ENCODE measurements around the gene CCDC175.
A peak's percentile ranks its signal among the peaks of the same experiment; 100 is the strongest.

The CCDC175 gene

DNA sequence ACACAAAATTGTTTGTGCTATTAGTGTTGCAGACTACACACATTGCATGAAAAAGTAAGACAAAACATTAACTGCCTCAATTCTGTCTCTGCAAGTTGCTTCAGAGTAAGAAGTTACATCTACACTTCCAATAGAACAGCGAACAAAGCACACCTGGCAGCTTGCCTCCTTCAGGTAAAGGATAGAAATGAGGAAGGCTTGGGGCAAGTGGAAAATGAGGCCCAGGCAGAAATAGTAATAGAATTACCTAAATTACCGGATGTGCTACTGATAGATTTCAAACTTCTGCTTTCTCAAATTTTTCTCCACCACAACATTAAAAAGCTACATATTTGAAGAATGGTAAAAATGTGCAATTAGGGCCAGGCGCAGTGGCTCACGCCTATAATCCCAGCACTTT, 37.7 kb downstream of the CCDC175 start:
- no peak for DNase-seq

DNA sequence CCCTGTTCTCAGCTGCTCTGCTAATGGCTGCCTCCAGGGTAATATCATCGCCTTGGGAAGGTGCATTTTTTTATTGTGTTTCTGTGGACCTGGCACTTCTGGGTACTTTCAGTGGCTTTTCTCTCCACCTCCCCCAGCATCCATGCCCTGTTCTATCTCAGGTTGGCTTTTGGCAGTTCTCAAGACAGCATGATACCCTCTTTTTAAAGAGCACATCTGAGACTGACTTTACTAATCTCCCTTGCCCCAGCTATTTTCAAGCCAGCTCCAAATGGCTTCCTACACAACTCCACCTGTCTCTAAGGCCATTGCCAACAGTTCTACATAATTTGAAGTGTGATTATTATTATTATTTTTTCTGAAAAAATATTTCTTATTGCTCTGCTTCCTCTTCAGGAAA, 39.1 kb downstream of the CCDC175 start:
- no peak for DNase-seq

DNA sequence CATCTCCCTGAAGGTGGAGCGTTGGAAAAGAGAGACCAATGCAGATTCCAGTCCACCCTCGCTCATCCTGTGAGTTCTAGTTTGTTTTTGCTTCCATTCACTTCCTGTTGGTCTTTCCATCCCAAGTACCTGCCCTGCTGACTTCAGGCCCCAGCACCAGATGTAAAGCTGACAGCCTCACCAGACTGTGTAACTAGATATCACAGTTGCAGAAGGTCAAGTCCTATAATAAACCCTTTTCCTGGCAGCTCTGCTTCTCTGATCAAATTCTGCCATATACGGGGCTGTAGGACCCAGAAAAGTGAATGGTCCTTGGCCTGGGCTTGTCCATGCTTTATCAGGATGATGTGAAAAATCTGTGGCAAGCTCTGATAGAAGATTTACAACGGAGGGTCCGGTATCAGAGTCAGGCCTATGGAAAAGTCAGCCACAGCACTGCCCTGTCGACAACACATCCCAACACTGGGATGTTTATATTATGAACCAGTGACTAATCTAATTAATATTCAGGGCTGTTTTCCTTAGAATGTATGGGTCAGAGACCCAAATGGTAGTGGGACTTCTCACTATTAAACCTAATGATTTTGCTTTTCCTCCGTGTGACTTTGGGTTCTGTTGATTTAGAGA, 42.1 kb downstream of the CCDC175 start:
- DNase-seq = no peak

DNA sequence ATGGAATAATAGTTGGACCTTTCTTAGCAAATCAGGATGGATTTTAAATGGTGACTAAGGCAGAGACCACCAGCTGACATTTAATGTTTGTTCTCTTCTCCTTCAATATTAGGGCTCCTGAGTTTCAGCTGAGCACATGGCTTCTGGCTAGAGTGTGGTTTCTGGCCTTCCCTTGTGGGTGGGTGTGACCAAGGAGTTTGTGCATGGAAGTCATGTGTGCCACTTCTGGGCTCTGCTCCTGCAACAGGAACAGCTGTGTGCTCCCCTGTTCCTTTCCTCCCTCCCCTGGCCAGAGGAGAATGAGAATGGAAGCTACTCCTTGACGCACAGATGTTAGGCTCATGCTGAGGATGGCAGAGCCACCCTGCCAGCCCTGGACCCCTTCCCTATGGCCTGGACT, 44.2 kb downstream of the CCDC175 start:
- peak in 1 of 4 experiments; percentile 6 for DNase-seq

DNA sequence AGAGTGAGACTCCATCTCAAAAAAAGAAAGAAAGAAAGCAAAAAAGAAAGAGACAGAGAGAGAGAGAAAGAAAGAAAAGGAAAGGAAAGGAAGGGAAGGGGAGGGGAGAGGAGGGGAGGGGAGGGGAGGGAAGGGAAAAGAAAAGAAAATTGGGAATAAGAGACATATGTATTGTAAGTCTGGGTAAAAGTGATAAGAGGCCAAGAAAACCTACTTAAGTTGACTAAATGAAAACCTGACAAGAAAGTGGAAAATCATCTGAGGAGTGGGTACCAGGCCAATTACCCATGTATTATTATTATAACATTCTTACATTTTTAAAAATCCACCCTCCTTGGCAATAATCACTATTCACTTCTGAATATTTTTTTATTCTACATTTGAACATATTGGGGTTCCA, 46.3 kb downstream of the CCDC175 start:
- no peak for DNase-seq

DNA sequence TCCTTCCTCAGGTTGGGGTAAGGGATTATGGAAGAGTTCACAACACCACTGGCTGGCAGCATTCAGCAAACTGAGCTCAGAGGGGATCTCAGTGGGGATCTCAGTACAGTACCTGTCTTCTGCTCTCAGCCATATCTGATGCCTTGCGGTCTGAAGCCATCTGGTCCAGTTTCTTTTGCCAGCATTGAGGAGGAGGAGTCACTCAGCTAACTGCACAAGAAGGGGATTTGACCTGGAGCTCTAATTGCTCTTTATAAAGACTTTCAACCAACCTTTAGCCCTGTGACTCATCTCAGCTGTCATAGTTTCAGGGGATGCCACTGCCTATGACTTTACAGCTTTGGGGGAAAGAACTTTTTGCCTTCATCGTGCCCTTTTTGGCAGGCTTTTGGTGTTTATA, 47.4 kb downstream of the CCDC175 start:
- no peak for DNase-seq

DNA sequence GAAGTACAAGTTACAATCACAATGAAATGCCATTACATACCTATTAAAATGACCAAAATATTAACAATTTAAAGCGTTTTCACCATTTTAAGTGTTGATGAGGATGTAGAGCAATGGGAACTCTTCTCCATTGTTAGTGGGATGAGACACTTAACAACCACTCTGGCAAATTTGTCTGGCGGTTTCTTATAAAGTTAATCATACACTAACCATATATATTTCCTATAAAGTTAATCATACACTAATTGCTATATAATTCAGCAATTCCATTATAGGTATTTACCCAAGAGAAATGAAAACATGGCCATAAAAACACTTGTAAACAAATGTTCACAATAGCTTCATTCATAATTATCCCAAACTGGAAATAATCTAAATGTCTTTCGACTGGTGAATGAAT, 56.4 kb downstream of the CCDC175 start:
- no peak for DNase-seq

DNA sequence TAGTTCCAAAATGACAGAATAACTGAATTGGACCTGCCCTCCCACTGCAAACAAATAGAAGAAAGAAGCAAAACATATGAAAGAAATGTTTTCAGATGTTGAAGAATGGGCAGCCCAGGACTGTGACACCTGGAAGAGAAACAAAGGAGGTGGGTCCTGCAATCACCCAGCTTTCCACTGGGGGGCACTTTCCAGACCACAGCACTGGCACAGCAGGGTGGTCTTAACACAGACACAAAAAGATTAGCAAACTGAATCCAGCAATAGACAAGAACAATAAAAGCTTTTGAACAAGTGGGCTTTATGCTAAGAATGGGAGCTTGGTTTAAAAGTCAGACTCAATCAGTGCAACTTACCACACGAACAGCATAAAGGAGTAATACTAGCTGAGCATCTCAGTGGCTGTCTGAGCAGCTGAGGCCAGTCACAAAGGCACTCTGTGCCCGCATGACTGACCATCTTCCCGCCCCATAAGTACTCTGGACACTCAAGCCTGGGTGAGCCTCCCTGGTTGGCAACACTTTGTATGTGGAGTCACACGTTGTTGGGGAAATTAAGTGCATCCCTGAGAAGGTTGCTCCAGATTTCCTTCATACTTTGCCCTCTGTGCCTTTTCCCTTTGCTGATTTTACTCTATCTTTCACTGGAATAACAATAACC, 64.6 kb downstream of the CCDC175 start:
- peak in 2 of 4 experiments; percentile 5 to 13 for DNase-seq

DNA sequence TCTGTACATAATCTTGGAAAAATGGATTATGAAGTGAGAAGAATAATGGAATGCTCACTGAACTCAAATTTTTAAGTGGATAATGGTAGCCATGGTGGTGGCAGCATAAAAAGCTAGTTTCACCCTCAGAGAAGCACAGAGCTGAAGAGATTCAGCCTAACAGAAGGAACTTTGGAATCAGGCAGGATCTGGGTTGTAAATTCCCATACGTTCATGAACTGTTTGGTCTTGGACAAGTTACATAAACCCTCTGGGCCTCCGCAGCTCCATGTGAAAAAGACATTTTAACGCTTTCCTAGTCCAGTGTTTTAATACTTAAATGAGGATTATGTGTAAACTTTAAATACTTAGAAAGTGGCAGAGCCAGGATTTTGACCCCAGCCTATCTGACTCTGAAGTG, 65.6 kb downstream of the CCDC175 start:
- DNase-seq = no peak

DNA sequence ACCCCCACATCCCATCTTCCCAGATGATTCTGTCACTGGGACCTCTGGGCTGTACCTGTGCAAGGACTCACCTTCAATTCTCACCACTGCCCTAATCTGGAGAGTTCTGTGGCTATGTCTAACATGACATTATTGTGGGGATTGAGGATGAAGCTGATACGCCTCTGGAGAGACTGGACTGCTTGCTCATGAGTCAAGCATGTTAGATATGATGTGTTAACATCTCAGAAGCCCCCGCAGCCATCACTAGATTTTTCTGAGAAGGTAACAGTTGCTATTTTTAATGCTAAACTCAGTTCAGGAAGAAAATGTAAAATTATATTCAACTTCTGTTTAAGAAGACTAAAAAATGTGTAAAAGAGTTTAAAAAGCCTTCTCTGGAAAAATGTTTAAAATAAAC, 66.6 kb downstream of the CCDC175 start:
- no peak for DNase-seq

DNA sequence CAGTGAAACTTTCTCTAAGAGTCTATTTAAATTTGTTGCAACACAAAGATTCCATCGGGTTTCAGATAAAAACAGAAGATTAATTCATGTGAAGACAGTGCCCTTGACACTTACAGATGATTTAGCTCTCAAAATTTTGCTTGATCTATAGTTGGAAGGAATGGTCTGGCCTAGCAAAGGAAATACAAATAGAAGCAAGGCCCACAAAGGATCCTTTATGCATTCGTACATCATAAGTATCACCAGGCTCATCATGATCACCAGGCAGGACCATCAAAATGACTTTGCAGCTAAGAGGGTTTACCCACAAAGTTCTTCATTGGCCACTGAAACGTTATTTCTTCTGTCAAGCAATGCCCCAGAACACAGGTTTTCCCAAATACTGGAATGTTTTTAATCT, 67.5 kb downstream of the CCDC175 start:
- no peak for DNase-seq

DNA sequence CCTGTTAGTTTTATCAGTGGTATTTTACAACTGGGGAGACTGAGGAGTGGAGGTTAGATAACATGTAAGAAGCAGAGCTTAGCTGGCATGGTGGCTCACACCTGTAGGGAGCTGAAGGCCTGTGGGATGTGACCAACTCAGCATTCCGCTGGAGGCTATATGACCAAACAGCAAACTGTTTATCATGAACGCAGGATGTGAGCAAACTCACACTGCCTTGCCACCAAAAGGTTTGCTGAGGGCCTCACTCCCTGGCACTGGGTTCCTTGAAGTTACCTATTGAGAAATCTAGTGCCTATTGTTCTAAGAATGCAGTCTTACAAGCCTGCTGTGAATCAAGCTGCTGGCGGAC, 68.9 kb downstream of the CCDC175 start:
- DNase-seq = no peak

DNA sequence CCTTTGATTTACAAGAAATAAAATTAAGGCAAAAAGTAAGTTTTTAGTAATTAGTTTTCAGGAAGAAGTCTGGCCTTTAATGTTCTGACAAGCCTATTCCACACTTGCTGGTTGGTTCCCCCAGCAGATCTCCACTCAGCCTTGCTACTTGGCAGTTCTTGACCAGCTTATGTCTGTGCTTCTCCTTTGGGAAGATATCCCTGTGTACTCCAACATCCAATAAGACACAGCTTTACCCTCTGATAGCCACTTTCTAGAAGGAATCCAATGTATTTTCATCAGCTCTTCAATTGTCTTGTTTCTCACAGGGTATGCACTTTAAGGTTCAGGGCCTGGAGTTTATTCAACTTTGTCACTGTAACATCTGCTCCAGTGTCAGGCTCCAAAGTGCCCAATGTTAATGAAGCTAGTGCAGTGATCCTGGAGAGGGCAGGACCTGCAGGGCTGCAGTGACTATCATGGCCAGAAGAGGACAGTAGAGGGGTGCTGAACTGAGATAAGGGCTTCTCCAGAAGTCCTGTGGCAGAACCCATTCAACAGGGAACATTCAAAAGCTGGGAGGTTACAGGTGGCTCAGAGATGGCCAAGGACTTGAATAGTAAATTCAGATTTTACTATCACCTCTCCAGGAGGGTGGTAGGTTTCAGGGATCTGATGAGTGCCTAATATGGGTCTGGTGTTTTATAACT, 69.4 kb downstream of the CCDC175 start:
- DNase-seq = peak; percentile 68 to 72 (median 70)

DNA sequence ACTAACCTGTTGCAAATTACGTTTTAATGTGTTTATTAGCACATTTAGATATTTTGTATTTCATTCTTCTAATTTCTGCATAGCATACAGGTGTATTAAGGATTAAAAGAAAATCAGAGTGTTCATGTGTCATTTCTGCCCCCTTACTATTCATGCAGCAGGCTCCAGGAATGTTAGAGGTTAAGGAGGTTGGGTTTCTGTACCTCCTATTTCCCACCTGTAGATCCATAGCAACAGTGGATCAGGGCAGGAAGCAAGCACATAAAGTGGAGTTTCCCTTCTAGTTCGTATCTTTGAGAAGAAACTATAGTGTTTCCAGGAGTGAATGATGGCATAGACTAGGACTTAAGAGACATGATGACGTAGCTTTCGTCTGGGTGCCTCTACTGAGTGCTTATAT, 73.4 kb downstream of the CCDC175 start:
- DNase-seq = no peak

DNA sequence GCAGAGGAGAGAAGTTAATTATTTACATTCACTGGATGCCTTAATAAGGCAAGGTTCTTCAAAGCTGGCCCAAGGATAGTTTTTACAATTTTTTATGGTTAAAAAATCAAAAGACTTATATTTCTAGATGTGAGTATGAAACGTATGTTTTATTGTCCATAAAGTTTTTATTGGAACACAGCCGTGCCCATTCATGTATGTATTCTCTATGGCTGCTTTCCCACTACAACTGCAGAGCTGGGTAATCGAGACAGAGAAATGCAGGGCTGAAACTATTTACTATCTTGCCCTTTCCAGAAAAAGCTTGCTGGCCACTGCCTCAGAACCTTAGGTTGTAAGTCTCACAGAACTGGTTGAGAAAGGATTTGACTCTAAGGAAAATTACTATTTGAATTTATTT, 75.9 kb downstream of the CCDC175 start:
- no peak for DNase-seq

DNA sequence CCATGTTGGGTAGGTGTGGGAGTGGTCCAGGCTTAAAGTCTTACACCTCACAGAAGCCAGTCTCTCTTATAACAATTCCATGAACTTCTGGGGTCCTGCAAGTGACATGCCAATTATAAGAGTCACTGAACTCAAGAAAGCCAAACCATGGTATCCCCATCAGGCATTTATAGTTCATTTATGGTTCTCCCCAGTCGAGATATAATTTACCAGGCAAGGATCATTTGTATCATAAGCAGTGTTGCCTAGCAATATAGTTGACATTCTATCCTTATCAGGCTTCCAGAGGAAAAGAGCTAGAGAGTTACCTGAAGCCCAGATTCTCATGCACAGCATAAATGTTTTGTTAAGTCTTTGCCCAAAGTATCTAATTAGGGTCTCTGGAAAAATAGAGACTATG, 84.2 kb downstream of the CCDC175 start:
- no peak for DNase-seq

DNA sequence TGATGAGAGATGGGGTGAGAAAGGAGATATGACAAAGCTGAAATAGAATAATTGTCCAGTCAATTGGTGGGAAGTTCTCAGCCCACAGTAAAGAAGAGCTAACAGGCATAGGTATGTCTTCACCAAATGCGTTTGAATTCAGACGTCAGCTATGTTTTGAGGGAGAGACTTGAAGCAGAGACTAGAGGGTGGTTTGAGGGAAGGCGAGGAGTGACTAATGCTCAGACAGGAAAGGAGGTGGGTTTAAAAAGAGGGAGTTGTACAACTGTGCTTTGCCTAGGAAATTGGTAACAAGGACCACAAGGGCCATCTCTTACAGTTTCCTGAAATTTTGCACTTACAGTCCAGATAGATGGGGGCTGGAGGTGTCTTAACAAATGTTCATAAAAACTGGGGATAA, 85.9 kb downstream of the CCDC175 start:
- DNase-seq = no peak

DNA sequence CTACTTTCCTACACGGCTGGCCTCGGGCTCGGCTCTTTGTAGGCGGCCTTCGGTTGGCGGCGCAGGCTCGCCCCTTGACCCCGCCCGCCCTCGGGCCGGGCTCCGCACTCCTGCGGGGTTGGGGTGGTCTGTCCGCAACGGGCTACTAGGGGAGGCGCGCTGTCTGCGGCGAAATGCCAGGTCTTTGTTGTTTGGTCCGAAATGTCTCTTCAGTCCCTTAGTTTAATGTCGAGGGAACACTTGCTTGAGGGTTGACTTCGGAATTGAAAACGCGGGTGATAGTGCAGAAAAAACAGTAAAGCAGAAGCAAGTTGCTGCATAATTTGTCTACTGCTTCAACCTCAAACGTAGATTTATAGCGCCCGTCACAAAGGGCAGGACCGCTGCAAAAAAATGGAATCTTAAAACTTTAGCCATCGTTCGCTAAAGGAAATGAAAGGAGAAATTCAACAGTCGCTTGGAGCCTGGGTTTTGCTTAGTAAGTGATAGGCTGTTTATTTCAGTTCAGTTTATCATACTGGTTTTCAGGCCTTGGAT, 91.9 kb downstream of the CCDC175 start:
- DNase-seq = peak in 2 of 4 experiments; percentile 55 to 62

DNA sequence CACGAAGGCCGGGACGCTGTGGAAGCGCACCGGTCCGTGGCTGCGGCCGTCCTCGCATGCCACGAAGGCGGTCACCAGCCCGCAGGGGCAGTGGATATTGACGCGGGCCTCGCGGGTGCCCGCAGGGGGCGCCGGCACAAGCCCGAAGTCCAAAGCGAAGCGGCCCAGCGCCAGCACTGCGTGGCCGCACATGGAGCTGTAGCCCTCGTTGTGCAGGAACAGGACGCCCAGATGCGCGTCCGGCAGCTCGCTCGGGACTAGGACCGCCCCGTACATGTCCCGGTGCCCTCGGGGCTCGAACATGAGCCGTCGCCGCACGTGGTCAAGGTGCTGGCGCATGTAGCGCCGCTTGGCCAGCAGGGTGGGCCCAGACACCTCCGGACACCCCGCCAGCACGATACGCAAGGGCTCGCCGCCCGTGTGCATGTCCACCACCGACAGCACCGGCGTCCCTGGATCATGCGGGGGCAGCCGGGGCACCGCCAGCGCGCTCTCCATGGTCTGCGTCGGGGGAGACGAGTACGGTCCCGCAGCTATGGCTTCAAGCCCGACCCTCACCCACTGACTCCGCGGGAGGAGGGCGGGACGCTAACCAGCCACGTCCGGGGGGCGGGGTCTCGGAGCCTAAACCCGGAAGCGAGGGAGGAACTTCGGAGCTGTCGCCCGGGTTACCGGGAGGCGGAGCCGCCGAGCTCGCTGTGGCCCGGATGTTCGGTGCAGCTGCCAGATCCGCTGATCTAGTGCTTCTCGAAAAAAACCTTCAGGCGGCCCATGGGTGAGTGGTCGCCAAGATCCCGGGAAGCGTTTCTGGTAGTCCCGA, 92.6 kb downstream of the CCDC175 start, which contains the start of the genes JKAMP and L3HYPDH:
TSS of gene JKAMP (plus strand) at position 699 of the 820 bp plus-strand sequence. CDS start at position 772, 73 bp downstream.
TSS of gene L3HYPDH (minus strand) at position 590 of the 820 bp plus-strand sequence. CDS start at position 498, 92 bp downstream.
- peak; percentile 96 to 99 (median 98) for DNase-seq

DNA sequence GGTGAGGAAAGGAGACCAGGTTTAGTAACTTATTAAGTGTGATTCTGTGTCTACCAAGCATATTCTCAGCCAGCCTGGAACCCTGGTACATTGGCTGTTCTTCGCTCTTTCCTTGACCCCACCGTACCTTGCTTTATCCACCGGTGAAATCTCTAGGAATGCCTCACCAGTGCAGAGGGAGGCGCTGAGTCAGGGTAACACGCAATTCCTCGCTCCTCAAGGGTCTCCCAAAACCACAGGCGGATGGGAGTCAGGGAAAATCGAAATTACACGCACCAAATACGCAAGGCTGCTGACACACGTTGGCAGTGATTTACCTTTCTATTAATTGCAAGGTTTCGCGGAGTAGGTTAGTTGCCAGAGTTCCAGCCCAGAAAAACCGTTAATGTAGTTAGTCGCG, 93.2 kb downstream of the CCDC175 start:
- peak in 1 of 4 experiments; percentile 8 for DNase-seq

DNA sequence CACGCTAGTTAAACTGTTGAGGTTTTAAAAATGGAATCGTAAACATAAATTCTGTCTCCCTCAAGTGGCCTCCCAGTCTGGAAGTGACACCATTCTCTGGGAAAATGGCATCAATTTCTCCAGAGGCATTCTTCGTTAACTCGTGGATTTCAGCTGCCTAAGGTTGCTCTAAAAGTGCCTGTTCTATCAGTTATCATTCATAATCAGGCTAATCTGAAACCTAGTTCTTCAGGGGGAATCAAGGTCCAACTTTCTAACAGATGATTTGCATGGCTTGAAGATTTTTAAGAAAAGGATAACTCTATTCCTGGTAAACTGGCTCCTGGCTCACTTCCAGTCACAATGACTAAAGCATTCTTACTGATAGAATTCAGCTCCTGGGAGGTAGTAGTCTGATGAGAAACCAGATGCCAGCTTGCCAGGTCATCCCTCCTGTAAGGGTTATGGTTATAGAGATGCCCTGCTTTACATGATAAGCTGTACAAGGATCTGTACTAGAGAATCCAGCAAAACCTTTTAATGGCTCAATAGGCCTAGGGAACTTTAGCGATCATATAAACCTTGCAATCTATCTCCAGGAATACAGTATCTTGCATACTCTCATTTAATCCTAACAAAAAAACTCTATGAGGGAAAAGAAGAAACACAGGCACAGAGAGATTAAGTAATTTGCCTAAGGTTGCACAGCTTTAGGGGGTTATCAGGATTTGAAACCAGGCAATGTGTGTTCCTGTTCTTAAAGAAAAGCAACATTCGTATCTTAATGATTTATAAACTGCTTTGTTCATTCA, 93.9 kb downstream of the CCDC175 start:
- peak in 1 of 4 experiments; percentile 8 for DNase-seq
